GM21528 (cell line): Measurements from ENCODE around the gene ZER1.
"Not testable (repeated sequence)": the region's sequence is repeated elsewhere in the genome, so short reads cannot be mapped to it uniquely, and the experiment has no call there.

Source experiments
- ATAC-seq: cut with Tn5 transposase; IDR thresholded peaks from one replicate; pipeline ENCODE4 v1.9.1; 2021; ENCODE audit warnings: mild to moderate bottlenecking, moderate library complexity; ENCODE audit not compliant: unreplicated experiment, low FRiP score

ZER1 gene

DNA sequence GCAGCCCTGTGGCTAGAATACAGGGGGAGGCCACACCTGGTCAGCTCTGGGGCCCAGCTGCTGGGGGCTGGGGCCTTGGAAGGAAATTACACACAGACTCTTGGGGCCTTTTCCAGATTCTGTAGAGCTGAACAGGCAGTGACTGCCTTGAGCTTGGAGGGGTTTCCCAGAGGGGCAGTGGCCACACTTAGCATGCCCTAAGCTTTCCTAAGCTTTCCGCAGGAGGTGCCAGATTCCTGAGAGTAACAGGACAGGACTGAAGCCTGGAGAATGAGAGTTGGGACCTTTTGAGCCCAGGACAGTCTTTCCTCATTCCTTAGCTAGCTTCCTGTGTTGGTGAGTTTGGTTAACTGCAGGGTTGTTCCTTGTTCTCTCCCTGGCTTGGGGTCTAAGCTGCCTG, 16.7 kb upstream of the ZER1 start:
- ATAC-seq: no peak

DNA sequence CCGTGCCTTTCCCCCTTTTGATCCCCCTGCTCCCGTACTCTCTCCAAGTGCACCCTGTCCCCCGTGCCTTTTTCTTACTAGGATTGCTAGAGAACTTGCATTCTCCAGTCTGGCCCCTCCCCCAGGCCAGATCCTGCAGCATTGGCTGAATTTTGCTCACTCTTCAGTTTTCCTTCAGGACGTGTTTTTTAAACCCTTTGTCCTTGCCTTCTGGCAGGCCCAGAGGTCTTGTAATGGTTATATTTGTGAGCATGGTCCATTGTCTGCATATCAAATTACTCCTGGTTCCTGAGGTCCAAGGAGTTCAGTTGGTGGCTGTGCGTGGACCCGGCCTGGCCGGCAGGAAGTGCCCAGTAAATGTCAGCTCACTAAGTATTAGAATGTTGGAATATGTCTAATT, 15.9 kb upstream of the ZER1 start:
- no peak for ATAC-seq

- peak; percentile 78 for ATAC-seq
Measured at GRCh38 chr9:128786681-128787601, 15.2 kb upstream of the ZER1 start, which contains the start of gene TBC1D13. Gene TBC1D13 (plus strand): TSS chr9:128787253. CDS start chr9:128787354, 101 bp downstream.

- ATAC-seq: no peak
Measured at GRCh38 chr9:128785427-128785826, 13.7 kb upstream of the ZER1 start.

DNA sequence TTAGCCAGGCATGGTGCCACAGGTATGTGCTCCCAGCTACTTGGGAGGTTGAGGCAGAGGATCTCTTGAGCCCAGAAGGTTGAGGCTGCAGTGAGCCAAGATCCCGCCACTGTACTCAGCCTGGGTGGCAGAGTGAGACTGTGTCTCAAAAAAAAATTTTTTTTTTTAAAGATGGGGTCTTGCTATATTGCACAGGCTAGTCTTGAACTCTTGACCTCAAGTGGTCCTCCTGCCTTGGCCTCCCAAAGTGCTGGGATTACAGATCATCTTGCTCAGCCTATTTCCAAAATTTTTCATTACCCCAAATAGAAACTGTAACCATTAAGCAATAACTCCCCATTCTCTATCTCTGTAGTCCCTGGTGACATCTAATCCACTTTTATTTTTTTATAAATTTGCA, 10.9 kb upstream of the ZER1 start:
- ATAC-seq: no peak

DNA sequence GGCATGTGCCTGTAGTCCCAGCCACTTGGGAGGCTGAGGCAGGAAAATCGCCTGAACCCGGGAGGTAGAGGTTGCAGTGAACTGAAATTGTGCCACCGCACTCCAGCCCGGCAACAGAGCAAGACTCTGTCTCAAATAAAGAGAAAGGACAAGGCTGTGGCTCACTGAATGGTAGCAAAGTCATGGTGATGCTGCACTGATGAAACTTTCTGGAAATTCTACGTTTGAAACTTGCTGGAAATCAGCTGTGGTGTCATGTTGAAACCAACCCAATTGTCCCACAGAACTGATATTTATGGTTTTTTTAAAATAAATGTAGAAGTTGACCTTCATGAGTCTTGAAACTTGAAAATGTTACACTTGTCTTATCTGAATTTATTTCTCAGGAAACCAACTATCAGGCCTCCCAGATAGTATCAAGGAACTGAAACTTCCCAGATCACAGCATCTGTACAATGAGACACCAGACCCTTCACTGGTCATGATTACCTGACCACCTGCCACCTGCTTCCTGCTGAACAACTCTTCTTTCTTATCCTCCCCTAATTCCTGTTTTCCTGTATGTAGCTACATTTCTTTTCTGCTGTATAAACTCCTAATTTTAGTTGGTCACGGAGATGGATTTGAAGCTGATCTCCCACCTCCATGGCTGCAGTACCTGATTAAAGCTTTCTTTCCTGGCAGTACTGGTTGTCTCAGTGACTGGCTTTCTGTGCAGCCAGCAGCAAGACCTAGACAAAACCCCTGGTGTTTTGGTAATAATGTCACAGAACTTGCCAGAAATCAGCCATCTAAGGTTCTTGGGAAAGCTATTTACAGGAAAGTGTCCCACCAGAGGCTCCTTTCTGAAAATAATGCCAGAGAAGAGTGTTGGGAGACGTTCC, 9.7 kb upstream of the ZER1 start:
- no peak for ATAC-seq

DNA sequence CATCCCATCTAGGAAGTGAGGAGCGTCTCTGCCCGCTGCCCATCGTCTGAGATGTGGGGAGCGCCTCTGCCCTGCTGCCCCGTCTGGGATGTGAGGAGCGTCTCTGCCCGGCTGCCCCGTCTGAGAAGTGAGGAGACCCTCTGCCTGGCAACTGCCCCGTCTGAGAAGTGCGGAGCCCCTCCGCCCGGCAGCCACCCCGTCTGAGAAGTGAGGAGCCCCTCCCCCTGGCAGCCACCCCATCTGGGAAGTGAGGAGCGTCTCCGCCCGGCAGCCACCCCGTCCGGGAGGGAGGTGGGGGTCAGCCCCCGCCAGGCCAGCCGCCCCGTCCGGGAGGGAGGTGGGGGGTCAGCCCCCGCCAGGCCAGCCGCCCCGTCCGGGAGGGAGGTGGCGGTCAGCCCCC, 8.4 kb upstream of the ZER1 start:
- not testable (repeated sequence) for ATAC-seq

DNA sequence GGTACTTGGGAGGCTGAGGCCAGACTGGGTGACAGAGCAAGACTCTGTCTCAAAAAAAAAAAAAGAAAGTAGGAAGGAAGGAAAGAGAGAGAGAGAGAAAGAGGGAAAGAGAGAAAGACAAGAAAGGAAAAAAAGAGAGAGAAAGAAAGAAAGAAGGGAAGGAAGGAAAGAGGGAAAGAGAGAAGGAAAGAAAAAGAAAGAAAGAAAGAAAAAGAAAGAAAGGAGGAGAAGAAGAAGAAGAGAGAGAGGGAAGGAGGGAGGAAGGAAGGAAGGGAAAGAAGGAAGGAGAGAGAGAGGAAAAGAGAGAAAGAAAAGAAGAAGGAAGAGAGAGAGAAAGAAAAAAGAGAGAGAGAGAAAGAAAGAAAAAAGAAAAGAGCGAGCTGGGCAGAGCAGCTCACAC, 3.1 kb upstream of the ZER1 start:
- no peak for ATAC-seq

- no peak for ATAC-seq
Measured at GRCh38 chr9:128773049-128773448, 1.3 kb upstream of the ZER1 start.

GRCh38 chr9:128771094-128771721, 519 bp downstream of the ZER1 start:
- ATAC-seq: peak; percentile 26

GRCh38 chr9:128770286-128771030, 1.3 kb downstream of the ZER1 start:
- ATAC-seq: no peak

GRCh38 chr9:128768606-128769005, 3.1 kb downstream of the ZER1 start:
- no peak for ATAC-seq

DNA sequence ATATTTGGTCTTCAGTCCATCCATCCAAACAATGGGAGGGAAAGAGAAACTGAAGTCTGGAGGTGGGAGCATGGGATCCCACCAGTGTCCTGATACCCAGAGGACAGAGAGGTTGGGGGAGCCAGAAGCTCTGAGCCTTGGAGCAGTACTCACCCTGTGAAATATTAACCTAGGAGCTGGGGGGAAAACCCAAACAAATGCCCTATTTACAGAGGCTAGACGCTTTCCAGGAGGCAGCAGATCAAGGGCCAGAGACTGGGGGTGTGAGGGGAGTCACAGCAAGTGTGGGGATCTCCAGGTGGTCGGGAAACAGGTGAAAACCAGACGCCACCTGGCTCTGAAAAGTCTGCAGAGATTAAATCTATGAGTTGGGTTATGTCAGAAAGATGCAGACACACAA, 6.2 kb downstream of the ZER1 start:
- ATAC-seq: no peak

DNA sequence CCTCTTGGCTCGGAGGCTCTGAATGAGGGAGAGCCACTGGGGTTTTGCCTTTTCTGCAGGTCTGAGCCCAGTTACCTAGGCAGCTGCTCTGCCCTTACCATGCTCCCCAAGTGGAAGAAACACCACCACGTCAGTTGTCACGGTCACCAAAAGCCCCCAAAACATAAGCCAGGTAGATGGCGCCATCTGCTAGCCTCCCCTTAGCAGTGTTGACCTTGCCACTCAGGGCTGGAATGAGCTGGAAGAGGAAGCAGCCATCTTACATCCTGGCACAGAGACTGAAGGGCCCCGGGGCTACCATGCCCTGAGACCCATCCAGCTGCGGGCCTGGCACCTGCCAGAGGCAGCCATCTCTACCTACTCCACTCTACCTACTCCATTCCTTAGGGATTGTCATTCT, 7.4 kb downstream of the ZER1 start:
- no peak for ATAC-seq

- ATAC-seq: no peak
Measured at GRCh38 chr9:128762671-128763449, 8.9 kb downstream of the ZER1 start.

GRCh38 chr9:128757602-128758001, 14.1 kb downstream of the ZER1 start:
- ATAC-seq: no peak

- no peak for ATAC-seq
Measured at GRCh38 chr9:128753627-128754026, 18.1 kb downstream of the ZER1 start.

- no peak for ATAC-seq
Measured at GRCh38 chr9:128750926-128751595, 20.7 kb downstream of the ZER1 start.

DNA sequence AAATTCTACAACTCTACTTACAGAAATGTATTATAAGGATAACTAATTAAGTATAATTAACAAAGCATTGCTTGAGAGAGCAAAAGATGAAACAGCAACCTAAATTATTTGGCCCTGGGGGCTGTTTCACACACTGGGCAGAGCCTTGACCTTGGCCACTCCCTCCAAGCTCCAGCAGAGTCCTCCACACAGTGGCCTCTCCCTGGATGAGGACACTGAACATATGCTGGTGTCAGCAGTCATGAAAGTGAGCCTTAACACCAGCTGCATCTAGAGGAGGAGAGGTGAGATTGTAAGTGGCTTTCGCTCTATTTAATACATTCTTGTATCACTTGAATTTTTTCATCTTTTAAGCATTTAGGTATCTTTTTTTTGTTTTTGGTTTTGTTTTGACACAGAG, 24.5 kb downstream of the ZER1 start:
- no peak for ATAC-seq
